Glomerular visceral epithelial cell (primary cell): ENCODE measurements around the gene TRAPPC14.

ENCODE experiments used
- DNase-seq: peaks from one replicate; pipeline ENCODE4 v3.0.0-alpha.2; 2016; ENCODE audit errors: extremely low spot score

Gene TRAPPC14

GRCh38 chr7:100124301-100125230 lies 34.0 kb downstream of the TRAPPC14 start:
- no peak for DNase-seq

- no peak for DNase-seq
Observed at GRCh38 chr7:100122568-100122967, 36.0 kb downstream of the TRAPPC14 start.

GRCh38 chr7:100122067-100122466 lies 36.5 kb downstream of the TRAPPC14 start:
- no peak for DNase-seq

GRCh38 chr7:100120733-100121036 lies 37.8 kb downstream of the TRAPPC14 start:
- no peak for DNase-seq

- DNase-seq = peak; percentile 52
Observed at GRCh38 chr7:100119970-100120732, 38.4 kb downstream of the TRAPPC14 start.

- peak; percentile 95 for DNase-seq
Observed at GRCh38 chr7:100119072-100119969, 39.2 kb downstream of the TRAPPC14 start, which contains the start of the genes CNPY4 and TAF6. Gene CNPY4 (plus strand): TSS chr7:100119634. CDS start chr7:100119745, 111 bp downstream. Gene TAF6 (minus strand): TSS chr7:100119358. CDS start chr7:100114209, 5,149 bp downstream.

- DNase-seq = peak; percentile 50
Observed at GRCh38 chr7:100118388-100119071, 40.0 kb downstream of the TRAPPC14 start.

- DNase-seq = no peak
Observed at GRCh38 chr7:100115026-100115425, 43.5 kb downstream of the TRAPPC14 start.

- DNase-seq = no peak
Observed at GRCh38 chr7:100111914-100112313, 46.6 kb downstream of the TRAPPC14 start.

- DNase-seq = no peak
Observed at GRCh38 chr7:100111156-100111555, 47.4 kb downstream of the TRAPPC14 start.

- no peak for DNase-seq
Observed at GRCh38 chr7:100109521-100110163, 48.9 kb downstream of the TRAPPC14 start.

GRCh38 chr7:100107890-100108289 lies 50.6 kb downstream of the TRAPPC14 start:
- no peak for DNase-seq

GRCh38 chr7:100107125-100107737 lies 51.3 kb downstream of the TRAPPC14 start:
- no peak for DNase-seq

- no peak for DNase-seq
Observed at GRCh38 chr7:100106633-100107032, 51.9 kb downstream of the TRAPPC14 start.

GRCh38 chr7:100105534-100105933 lies 53.0 kb downstream of the TRAPPC14 start:
- DNase-seq = no peak
